ENCODE results near the gene FBXO22. TPM values are rescaled to one million over a fixed set of nuclear protein-coding genes. Genes with fewer than 3 reads are reported as not detected.
"Not testable (repeated sequence)": the region's sequence is repeated elsewhere in the genome, so short reads cannot be mapped to it uniquely, and the experiment has no call there.

The FBXO22 gene
- total RNA-seq, 6 experiments from 2014 or later = 17.3 to 26.6 (median 20.0) TPM

- Histone ChIP-seq H3K4me3 (no peak overlapping the region), H3K9me3 (no peaks in the 10 kb centered on the region)
- WGBS (ENCODE audit: insufficient coverage, low coverage, low lambda C conversion rate, missing lambda C conversion rate) = 64% methylated on average over 5 of the region's 5 CpGs
These were observed 39.2 kb upstream of the FBXO22 start for GRCh38 chr15:75864213-75865059.

DNA sequence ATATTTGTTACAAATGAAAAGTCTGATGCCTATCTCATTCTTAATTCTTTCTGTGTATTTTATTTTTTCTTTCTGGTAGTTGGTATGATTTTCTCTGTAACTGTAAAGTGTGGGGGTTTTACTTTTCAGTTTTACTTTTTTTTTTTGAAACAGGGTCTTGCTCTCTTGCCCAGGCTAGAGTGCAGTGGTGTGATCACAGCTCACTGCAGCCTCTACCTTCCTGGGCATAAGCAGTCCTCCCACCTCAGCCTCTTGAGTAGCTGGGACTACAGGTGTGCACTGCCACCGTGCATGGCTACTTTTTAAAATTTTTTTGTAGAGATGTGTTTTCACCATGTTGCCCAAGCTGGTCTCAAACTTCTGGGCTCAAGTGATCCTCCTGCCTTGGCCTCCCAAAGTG, 37.6 kb upstream of the FBXO22 start:
- DNase-seq; H3K4me1 ChIP-seq; H3K4me3 ChIP-seq; H3K27ac ChIP-seq; H3K36me3 ChIP-seq; intact Hi-C loops (cut with DNase I); H3K27me3 ChIP-seq; H3K9me3 ChIP-seq; ATAC-seq: not testable (repeated sequence)
- WGBS (ENCODE audit: insufficient coverage, low coverage, low lambda C conversion rate, missing lambda C conversion rate) = 75% methylated on average over 1 of the region's 1 CpG

More at GRCh38 chr15:75864213-75865059, 39.2 kb upstream of the FBXO22 start:
- no peaks in the 10 kb centered on the region for H3K36me3 ChIP-seq
- ATAC-seq = no peak
- H3K27me3 ChIP-seq = no peaks in the 10 kb centered on the region
- DNase-seq = no peak
- TF ChIP-seq, protein P1, sequence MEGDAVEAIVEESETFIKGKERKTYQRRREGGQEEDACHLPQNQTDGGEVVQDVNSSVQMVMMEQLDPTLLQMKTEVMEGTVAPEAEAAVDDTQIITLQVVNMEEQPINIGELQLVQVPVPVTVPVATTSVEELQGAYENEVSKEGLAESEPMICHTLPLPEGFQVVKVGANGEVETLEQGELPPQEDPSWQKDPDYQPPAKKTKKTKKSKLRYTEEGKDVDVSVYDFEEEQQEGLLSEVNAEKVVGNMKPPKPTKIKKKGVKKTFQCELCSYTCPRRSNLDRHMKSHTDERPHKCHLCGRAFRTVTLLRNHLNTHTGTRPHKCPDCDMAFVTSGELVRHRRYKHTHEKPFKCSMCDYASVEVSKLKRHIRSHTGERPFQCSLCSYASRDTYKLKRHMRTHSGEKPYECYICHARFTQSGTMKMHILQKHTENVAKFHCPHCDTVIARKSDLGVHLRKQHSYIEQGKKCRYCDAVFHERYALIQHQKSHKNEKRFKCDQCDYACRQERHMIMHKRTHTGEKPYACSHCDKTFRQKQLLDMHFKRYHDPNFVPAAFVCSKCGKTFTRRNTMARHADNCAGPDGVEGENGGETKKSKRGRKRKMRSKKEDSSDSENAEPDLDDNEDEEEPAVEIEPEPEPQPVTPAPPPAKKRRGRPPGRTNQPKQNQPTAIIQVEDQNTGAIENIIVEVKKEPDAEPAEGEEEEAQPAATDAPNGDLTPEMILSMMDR (IDR thresholded peaks at IDR 0.05) = no peak
- no peak for TF ChIP-seq POLR2A (IDR thresholded peaks at IDR 0.05)
- intact Hi-C loops (cut with DNase I) = no loop called here
- no peaks in the 10 kb centered on the region for H3K4me1 ChIP-seq
- no peak overlapping the region for H3K27ac ChIP-seq

DNA sequence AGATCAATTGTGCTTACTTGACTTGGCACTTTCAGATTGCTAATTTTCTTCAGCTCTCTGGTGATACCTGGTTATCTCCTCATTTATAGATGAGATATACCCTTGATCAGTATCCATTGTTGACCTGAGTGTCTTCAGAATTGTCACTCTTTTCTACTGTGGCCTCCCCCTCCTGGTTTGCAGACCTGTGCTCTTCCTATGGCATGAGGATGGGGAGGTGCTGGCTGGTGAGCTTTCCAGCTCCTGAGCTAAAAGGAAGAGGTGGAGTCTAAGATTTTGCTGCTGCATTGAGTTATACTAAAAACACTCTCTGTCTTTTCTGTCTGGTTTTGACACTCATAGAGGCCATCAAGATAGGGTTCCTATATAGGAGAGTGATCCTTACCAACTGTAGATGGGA, 36.8 kb upstream of the FBXO22 start:
- H3K9me3 ChIP-seq = no peaks in the 10 kb centered on the region
- H3K4me1 ChIP-seq = no peaks in the 10 kb centered on the region
- DNase-seq (no peak), ATAC-seq (no peak)
- H3K27ac ChIP-seq = no peak overlapping the region
- H3K36me3 ChIP-seq = no peaks in the 10 kb centered on the region
- TF ChIP-seq, protein P1 (IDR thresholded peaks at IDR 0.05) = no peak
- TF ChIP-seq POLR2A (IDR thresholded peaks at IDR 0.05) = no peak
- no peaks in the 10 kb centered on the region for H3K27me3 ChIP-seq
- intact Hi-C loops (cut with DNase I) = no loop called here
- H3K4me3 ChIP-seq = no peak overlapping the region

DNA sequence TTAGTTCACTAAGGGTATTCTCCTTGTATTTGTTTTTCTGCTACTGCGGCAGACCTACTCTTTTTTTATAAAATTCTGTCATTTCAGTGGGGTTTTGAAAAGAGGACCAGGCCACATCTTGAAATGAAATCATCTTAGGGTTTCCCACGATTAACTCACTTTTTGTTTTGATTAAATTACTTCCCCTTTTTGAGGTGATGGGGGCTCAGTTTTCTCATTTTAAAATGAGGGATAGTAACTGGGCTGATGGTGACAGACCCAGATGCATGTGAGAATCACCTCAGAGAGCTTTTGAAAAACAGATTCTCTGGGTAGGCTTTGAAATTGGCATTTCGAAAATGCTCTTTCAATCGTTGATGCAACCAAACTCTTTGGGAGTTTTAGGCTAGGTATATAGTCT, 36.2 kb upstream of the FBXO22 start:
- no peak overlapping the region for H3K4me3 ChIP-seq
- no peaks in the 10 kb centered on the region for H3K27me3 ChIP-seq
- no peak for DNase-seq
- H3K4me1 ChIP-seq = no peaks in the 10 kb centered on the region
- no peaks in the 10 kb centered on the region for H3K36me3 ChIP-seq
- H3K27ac ChIP-seq = no peak overlapping the region
- no peak for TF ChIP-seq POLR2A (IDR thresholded peaks at IDR 0.05)
- TF ChIP-seq, protein P1 (IDR thresholded peaks at IDR 0.05) = no peak
- no peak for ATAC-seq
- intact Hi-C loops (cut with DNase I) = no loop called here
- no peaks in the 10 kb centered on the region for H3K9me3 ChIP-seq
- WGBS (ENCODE audit: insufficient coverage, low coverage, low lambda C conversion rate, missing lambda C conversion rate) = 62% methylated on average over 4 of the region's 4 CpGs

DNA sequence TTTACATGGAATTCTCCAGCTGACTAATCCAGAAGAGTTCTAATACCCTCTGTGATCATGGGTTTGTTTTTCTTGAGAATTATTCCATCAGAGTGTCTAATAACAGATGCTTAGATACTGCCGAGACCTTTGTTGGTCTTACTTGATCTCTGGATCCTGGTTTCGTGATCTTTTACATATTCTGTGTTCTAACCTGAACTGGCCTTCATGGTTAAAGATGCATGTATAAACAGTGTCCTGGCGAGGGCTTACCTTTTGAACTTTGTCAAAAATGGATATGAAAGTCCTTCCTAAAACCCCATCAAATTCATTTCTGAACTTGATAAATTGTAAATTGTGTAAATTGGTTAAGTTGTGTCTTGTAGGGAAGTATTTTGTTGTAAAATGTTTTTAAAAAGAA, 35.7 kb upstream of the FBXO22 start:
- intact Hi-C loops (cut with DNase I) = no loop called here
- TF ChIP-seq, protein P1 (IDR thresholded peaks at IDR 0.05) = no peak
- no peak for TF ChIP-seq POLR2A (IDR thresholded peaks at IDR 0.05)

More for the DNA sequence above, 35.7 kb upstream of the FBXO22 start:
- 85% methylated on average over 3 of the region's 3 CpGs for WGBS (ENCODE audit: insufficient coverage, low coverage, low lambda C conversion rate, missing lambda C conversion rate)
- Histone ChIP-seq H3K4me1 (no peaks in the 10 kb centered on the region), H3K4me3 (no peak overlapping the region), H3K9me3 (no peaks in the 10 kb centered on the region), H3K27me3 (no peaks in the 10 kb centered on the region), H3K36me3 (no peaks in the 10 kb centered on the region), H3K27ac (no peak overlapping the region)
- ATAC-seq = no peak
- DNase-seq = no peak
